ENCODE data around the gene CCDC154. TPM values are rescaled to one million over a fixed set of nuclear protein-coding genes. Genes with fewer than 3 reads are reported as not detected.

Gene CCDC154
- 1.8 and 3.2 TPM in 2 replicates for total RNA-seq

GRCh38 chr16:1443980-1444729 is at the start of gene CCDC154:
Gene CCDC154, minus strand, starts transcription at chr16:1444556. Its CDS starts 234 bp downstream, at chr16:1444322.
- intact Hi-C loops (cut with micrococcal nuclease): no loop called here

- intact Hi-C loops (cut with micrococcal nuclease): loop anchor here (1.0 to 10.0 kb wide), 8 partner anchors 18 to 214 kb away; partner anchors contain the start of genes CLCN7, GNPTG, JPT2 and MAPK8IP3
These were observed 49.4 kb upstream of the CCDC154 start for GRCh38 chr16:1493746-1494094.

GRCh38 chr16:1492923-1493745 is 48.8 kb upstream of the CCDC154 start, which contains the start of gene TELO2:
Gene TELO2, plus strand, starts transcription at chr16:1493360. Its CDS starts 922 bp downstream, at chr16:1494282.
- intact Hi-C loops (cut with micrococcal nuclease): loop anchor here (1.0 to 10.0 kb wide), 8 partner anchors 18 to 214 kb away; partner anchors contain the start of genes CLCN7, GNPTG, JPT2 and MAPK8IP3

- intact Hi-C loops (cut with micrococcal nuclease): loop anchor here (2.0 to 10.0 kb wide), 5 partner anchors 42 to 215 kb away; partner anchors contain the start of genes GNPTG, MAPK8IP3, TSR3 and UQCC4
These were observed 47.9 kb upstream of the CCDC154 start for GRCh38 chr16:1492082-1492922.

- intact Hi-C loops (cut with micrococcal nuclease): loop anchor here (5.0 to 10.0 kb wide), 2 partner anchors 137 to 216 kb away; partner anchors contain the start of genes GNPTG, MAPK8IP3 and TSR3
These were observed 47.0 kb upstream of the CCDC154 start for GRCh38 chr16:1491327-1491726.

GRCh38 chr16:1489077-1489476 is 44.7 kb upstream of the CCDC154 start:
- intact Hi-C loops (cut with micrococcal nuclease): no loop called here

GRCh38 chr16:1488619-1489018 is 44.3 kb upstream of the CCDC154 start, which contains the start of gene PTX4:
Gene PTX4, minus strand, starts transcription at chr16:1488944. Its CDS starts 35 bp downstream, at chr16:1488909.
- intact Hi-C loops (cut with micrococcal nuclease): no loop called here

GRCh38 chr16:1488054-1488601 is 43.8 kb upstream of the CCDC154 start:
- intact Hi-C loops (cut with micrococcal nuclease): no loop called here

GRCh38 chr16:1487395-1488053 is 43.2 kb upstream of the CCDC154 start:
- intact Hi-C loops (cut with micrococcal nuclease): no loop called here

GRCh38 chr16:1486551-1487390 is 42.4 kb upstream of the CCDC154 start:
- intact Hi-C loops (cut with micrococcal nuclease): no loop called here

GRCh38 chr16:1485847-1486496 is 41.6 kb upstream of the CCDC154 start:
- intact Hi-C loops (cut with micrococcal nuclease): no loop called here

- intact Hi-C loops (cut with micrococcal nuclease): no loop called here
These were observed 37.8 kb upstream of the CCDC154 start for GRCh38 chr16:1481906-1482835.

GRCh38 chr16:1478937-1479336 is 34.6 kb upstream of the CCDC154 start:
- intact Hi-C loops (cut with micrococcal nuclease): loop anchor here (5.0 kb wide), 1 partner anchor 53 kb away; the partner anchor contains the start of gene TMEM204

- intact Hi-C loops (cut with micrococcal nuclease): loop anchor here (5.0 kb wide), 1 partner anchor 55 kb away; the partner anchor contains the start of gene TMEM204
These were observed 32.7 kb upstream of the CCDC154 start for GRCh38 chr16:1477033-1477432.

GRCh38 chr16:1475552-1476114 is 31.3 kb upstream of the CCDC154 start:
- intact Hi-C loops (cut with micrococcal nuclease): loop anchor here (1.0 to 5.0 kb wide), 6 partner anchors 18 to 297 kb away; partner anchors contain the start of genes CRAMP1, EME2, IFT140 and MRPS34

GRCh38 chr16:1474796-1475551 is 30.6 kb upstream of the CCDC154 start, which contains the start of gene CLCN7:
Gene CLCN7, minus strand, starts transcription at chr16:1475028. Its CDS starts 54 bp downstream, at chr16:1474974.
- intact Hi-C loops (cut with micrococcal nuclease): loop anchor here (1.0 to 5.0 kb wide), 6 partner anchors 18 to 298 kb away; partner anchors contain the start of genes CRAMP1, EME2, IFT140 and MRPS34
